ENCODE measurements around the gene B4GALNT4. TPM values are rescaled to one million over a fixed set of nuclear protein-coding genes. Genes with fewer than 3 reads are reported as not detected.

The B4GALNT4 gene
- total and polyA plus RNA-seq, 4 donors, result 0.15 to 0.42 (median 0.42) TPM; not detected in 1

GRCh38 chr11:368414-369335 is 624 bp upstream of the B4GALNT4 start (continued):
- TF ChIP-seq EGR1 (IDR thresholded peaks at IDR 0.05; ENCODE audit: low read depth in 2 of 2), result no peak
- TF ChIP-seq SP1 (IDR thresholded peaks at IDR 0.05), result no peak
- TF ChIP-seq ZBTB33 (IDR thresholded peaks at IDR 0.05), result no peak
- no peak for TF ChIP-seq MAX (IDR thresholded peaks at IDR 0.05)

- H3K27me3 ChIP-seq (ENCODE audit: control insufficient read depth in 4 of 4, insufficient read depth in 4 of 4, low read length in 3 of 4), result peaks cover 3 to 20% (median 10%) of the 10 kb centered on the region in 4 donors
- no peak for DNase-seq (ENCODE audit: low spot score)
- H3K4me1 ChIP-seq (ENCODE audit: control insufficient read depth in 4 of 4, insufficient read depth in 4 of 4, low read length in 3 of 4), result peaks cover 0 to 5% (median 2%) of the 10 kb centered on the region in 4 donors
- 24% methylated on average over 42 of the region's 42 CpGs for WGBS
- H3K9ac ChIP-seq (ENCODE audit: low read depth in 1 of 2, low read length in 2 of 2), result no peak overlapping the region
- H3K36me3 ChIP-seq (ENCODE audit: control insufficient read depth in 4 of 4, insufficient read depth in 3 of 4, low read depth in 1 of 4, low read length in 3 of 4), result no peaks in the 10 kb centered on the region
- H3K9me3 ChIP-seq (ENCODE audit: control insufficient read depth in 4 of 4, low read length in 3 of 4), result no peaks in the 10 kb centered on the region
- no peak overlapping the region for H3K27ac ChIP-seq (ENCODE audit: low read depth in 1 of 2, low read length in 2 of 2)
- H3K4me3 ChIP-seq (ENCODE audit: low read depth in 1 of 3, low read length in 3 of 3), result peak overlapping the region in 1 of 3 donors; percentile 44
- TF ChIP-seq GABPA (IDR thresholded peaks at IDR 0.05 in 1 of 2, conservative IDR thresholded peaks at IDR 0.05 in 1 of 2) (no peak), TAF1 (conservative IDR thresholded peaks at IDR 0.05) (no peak), ATF3 (IDR thresholded peaks at IDR 0.05) (no peak), SP1 (IDR thresholded peaks at IDR 0.05) (no peak), YY1 (IDR thresholded peaks at IDR 0.05) (no peak), HNF4G (IDR thresholded peaks at IDR 0.05) (no peak), JUND (IDR thresholded peaks at IDR 0.05) (no peak), HNF4A (conservative IDR thresholded peaks at IDR 0.05) (no peak), CTCF (IDR thresholded peaks at IDR 0.05; ENCODE audit: low read depth, low read length, missing input control) (no peak), MAX (IDR thresholded peaks at IDR 0.05) (no peak), REST (IDR thresholded peaks at IDR 0.05) (no peak), ZBTB33 (IDR thresholded peaks at IDR 0.05) (no peak), NR2F2 (IDR thresholded peaks at IDR 0.05) (no peak), RAD21 (IDR thresholded peaks at IDR 0.05) (no peak), RXRA (IDR thresholded peaks at IDR 0.05) (no peak), FOXA2 (IDR thresholded peaks at IDR 0.05) (no peak), EGR1 (IDR thresholded peaks at IDR 0.05; ENCODE audit: low read depth in 2 of 2) (no peak), FOXA1 (IDR thresholded peaks at IDR 0.05) (no peak)
Measured at GRCh38 chr11:370070-370941, 1.0 kb downstream of the B4GALNT4 start.
